T-helper 1 cell treated with Interleukin-12 subunit alpha and Interleukin-12 subunit beta and Interleukin-4 antibody, amounts not matched to agents 30 μg/mL and 1 μg/mL, for 36 hours (primary cell): ENCODE data around the gene FAM174C.

ENCODE experiments used
- H3K27ac Mint-ChIP-seq: one replicate; pipeline ENCODE4 v1.8.0; 2021; ENCODE audit warnings: mild to moderate bottlenecking, mixed read lengths
- H3K27me3 Mint-ChIP-seq: one replicate; pipeline ENCODE4 v1.8.0; 2021; ENCODE audit warnings: low read depth, mixed read lengths
- H3K36me3 Mint-ChIP-seq: one replicate; pipeline ENCODE4 v1.8.0; 2021; ENCODE audit warnings: low read depth, mixed read lengths
- H3K4me1 Mint-ChIP-seq: one replicate; pipeline ENCODE4 v1.8.0; 2021; ENCODE audit warnings: low read depth, mixed read lengths
- H3K4me3 Mint-ChIP-seq: one replicate; pipeline ENCODE4 v1.8.0; 2021; ENCODE audit warnings: mild to moderate bottlenecking, moderate library complexity, mixed read lengths
- H3K9me3 Mint-ChIP-seq: one replicate; pipeline ENCODE4 v1.8.0; 2021; ENCODE audit warnings: mixed read lengths

FAM174C gene

GRCh38 chr19:1325568-1326294 lies 50.4 kb downstream of the FAM174C start:
- peaks cover 33% of the 10 kb centered on the region for H3K27me3 Mint-ChIP-seq
- no peak overlapping the region for H3K27ac Mint-ChIP-seq
- H3K4me3 Mint-ChIP-seq = no peak overlapping the region
- H3K9me3 Mint-ChIP-seq = no peaks in the 10 kb centered on the region
- no peaks in the 10 kb centered on the region for H3K4me1 Mint-ChIP-seq
- no peaks in the 10 kb centered on the region for H3K36me3 Mint-ChIP-seq

GRCh38 chr19:1327125-1327524 lies 51.8 kb downstream of the FAM174C start:
- Mint-ChIP-seq H3K27me3 (peaks cover 33% of the 10 kb centered on the region), H3K27ac (no peak overlapping the region), H3K36me3 (no peaks in the 10 kb centered on the region), H3K4me3 (no peak overlapping the region), H3K9me3 (no peaks in the 10 kb centered on the region), H3K4me1 (no peaks in the 10 kb centered on the region)
